ENCODE data around the gene CARNS1. TPM values are rescaled to one million over a fixed set of nuclear protein-coding genes. Genes with fewer than 3 reads are reported as not detected.

CARNS1 gene
- total and polyA plus RNA-seq, 2 of the 13 experiments (the other 11 are each of a cell fraction or from before 2014, with no cell fraction given), result not detected

GRCh38 chr11:67373648-67374570, 41.6 kb upstream of the CARNS1 start (continued):
- TF ChIP-seq, protein P1, sequence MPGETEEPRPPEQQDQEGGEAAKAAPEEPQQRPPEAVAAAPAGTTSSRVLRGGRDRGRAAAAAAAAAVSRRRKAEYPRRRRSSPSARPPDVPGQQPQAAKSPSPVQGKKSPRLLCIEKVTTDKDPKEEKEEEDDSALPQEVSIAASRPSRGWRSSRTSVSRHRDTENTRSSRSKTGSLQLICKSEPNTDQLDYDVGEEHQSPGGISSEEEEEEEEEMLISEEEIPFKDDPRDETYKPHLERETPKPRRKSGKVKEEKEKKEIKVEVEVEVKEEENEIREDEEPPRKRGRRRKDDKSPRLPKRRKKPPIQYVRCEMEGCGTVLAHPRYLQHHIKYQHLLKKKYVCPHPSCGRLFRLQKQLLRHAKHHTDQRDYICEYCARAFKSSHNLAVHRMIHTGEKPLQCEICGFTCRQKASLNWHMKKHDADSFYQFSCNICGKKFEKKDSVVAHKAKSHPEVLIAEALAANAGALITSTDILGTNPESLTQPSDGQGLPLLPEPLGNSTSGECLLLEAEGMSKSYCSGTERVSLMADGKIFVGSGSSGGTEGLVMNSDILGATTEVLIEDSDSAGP (CRISPR knock-in tag; IDR thresholded peaks at IDR 0.05; ENCODE audit: borderline replicate concordance), result no peak
- TF ChIP-seq ZNF367 (CRISPR knock-in tag; IDR thresholded peaks at IDR 0.05; ENCODE audit: borderline replicate concordance) (no peak), NRL (CRISPR knock-in tag; IDR thresholded peaks at IDR 0.05; ENCODE audit: borderline replicate concordance) (0 out of 2 replicates have a peak, but pooled peaks have one; percentile 47), SRSF4 (IDR thresholded peaks at IDR 0.05; ENCODE audit: low read depth, low read length, poor library complexity, severe bottlenecking) (no peak), ADNP (CRISPR knock-in tag; IDR thresholded peaks at IDR 0.05) (no peak), SMARCC2 (IDR thresholded peaks at IDR 0.05) (no peak), ZNF432 (CRISPR knock-in tag; IDR thresholded peaks at IDR 0.05; ENCODE audit: borderline replicate concordance) (no peak), ZNF564 (CRISPR knock-in tag; IDR thresholded peaks at IDR 0.05) (no peak), ZBTB7B (CRISPR knock-in tag; IDR thresholded peaks at IDR 0.05) (peak; percentile 51; the same call in 1 of the 2 replicates), JUN (CRISPR knock-in tag; IDR thresholded peaks at IDR 0.05) (no peak), NFKB2 (CRISPR knock-in tag; IDR thresholded peaks at IDR 0.05; ENCODE audit: borderline replicate concordance) (peak; percentile 41; the same call in 1 of the 2 replicates), MAZ (IDR thresholded peaks at IDR 0.05; ENCODE audit: borderline replicate concordance, low read depth, low read length) (0 out of 2 replicates have a peak, but pooled peaks have one; percentile 27), MAZ (CRISPR knock-in tag; IDR thresholded peaks at IDR 0.05; ENCODE audit: low read depth) (no peak), EP300 (IDR thresholded peaks at IDR 0.05; ENCODE audit: low read depth in 2 of 2, low read length in 2 of 2) (peak in 1 of 2 experiments; percentile 5; a peak in 1 of 4 replicates), EP300 (CRISPR knock-in tag; IDR thresholded peaks at IDR 0.05; ENCODE audit: borderline replicate concordance) (no peak), KDM4B (CRISPR knock-in tag; IDR thresholded peaks at IDR 0.05) (0 out of 2 replicates have a peak, but pooled peaks have one; percentile 11), ELF1 (CRISPR knock-in tag; IDR thresholded peaks at IDR 0.05) (no peak)
- TF ChIP-seq, protein P2, sequence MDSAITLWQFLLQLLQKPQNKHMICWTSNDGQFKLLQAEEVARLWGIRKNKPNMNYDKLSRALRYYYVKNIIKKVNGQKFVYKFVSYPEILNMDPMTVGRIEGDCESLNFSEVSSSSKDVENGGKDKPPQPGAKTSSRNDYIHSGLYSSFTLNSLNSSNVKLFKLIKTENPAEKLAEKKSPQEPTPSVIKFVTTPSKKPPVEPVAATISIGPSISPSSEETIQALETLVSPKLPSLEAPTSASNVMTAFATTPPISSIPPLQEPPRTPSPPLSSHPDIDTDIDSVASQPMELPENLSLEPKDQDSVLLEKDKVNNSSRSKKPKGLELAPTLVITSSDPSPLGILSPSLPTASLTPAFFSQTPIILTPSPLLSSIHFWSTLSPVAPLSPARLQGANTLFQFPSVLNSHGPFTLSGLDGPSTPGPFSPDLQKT (CRISPR knock-in tag; IDR thresholded peaks at IDR 0.05; ENCODE audit: borderline replicate concordance), result no peak
- TF ChIP-seq, protein P3, sequence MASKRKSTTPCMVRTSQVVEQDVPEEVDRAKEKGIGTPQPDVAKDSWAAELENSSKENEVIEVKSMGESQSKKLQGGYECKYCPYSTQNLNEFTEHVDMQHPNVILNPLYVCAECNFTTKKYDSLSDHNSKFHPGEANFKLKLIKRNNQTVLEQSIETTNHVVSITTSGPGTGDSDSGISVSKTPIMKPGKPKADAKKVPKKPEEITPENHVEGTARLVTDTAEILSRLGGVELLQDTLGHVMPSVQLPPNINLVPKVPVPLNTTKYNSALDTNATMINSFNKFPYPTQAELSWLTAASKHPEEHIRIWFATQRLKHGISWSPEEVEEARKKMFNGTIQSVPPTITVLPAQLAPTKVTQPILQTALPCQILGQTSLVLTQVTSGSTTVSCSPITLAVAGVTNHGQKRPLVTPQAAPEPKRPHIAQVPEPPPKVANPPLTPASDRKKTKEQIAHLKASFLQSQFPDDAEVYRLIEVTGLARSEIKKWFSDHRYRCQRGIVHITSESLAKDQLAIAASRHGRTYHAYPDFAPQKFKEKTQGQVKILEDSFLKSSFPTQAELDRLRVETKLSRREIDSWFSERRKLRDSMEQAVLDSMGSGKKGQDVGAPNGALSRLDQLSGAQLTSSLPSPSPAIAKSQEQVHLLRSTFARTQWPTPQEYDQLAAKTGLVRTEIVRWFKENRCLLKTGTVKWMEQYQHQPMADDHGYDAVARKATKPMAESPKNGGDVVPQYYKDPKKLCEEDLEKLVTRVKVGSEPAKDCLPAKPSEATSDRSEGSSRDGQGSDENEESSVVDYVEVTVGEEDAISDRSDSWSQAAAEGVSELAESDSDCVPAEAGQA (IDR thresholded peaks at IDR 0.05; ENCODE audit: low read depth), result no peak
- TF ChIP-seq, protein P3 (CRISPR knock-in tag; IDR thresholded peaks at IDR 0.05; ENCODE audit: borderline replicate concordance), result no peak
